GM10847 (cell line): ENCODE data around the gene ELOA.

Source experiments
- POLR2A ChIP-seq: IDR thresholded peaks from 2 replicates; pipeline ENCODE4 v1.6.1; 2011; ENCODE audit not compliant: insufficient read length; ENCODE audit errors: extremely low read depth

Gene ELOA, protein sequence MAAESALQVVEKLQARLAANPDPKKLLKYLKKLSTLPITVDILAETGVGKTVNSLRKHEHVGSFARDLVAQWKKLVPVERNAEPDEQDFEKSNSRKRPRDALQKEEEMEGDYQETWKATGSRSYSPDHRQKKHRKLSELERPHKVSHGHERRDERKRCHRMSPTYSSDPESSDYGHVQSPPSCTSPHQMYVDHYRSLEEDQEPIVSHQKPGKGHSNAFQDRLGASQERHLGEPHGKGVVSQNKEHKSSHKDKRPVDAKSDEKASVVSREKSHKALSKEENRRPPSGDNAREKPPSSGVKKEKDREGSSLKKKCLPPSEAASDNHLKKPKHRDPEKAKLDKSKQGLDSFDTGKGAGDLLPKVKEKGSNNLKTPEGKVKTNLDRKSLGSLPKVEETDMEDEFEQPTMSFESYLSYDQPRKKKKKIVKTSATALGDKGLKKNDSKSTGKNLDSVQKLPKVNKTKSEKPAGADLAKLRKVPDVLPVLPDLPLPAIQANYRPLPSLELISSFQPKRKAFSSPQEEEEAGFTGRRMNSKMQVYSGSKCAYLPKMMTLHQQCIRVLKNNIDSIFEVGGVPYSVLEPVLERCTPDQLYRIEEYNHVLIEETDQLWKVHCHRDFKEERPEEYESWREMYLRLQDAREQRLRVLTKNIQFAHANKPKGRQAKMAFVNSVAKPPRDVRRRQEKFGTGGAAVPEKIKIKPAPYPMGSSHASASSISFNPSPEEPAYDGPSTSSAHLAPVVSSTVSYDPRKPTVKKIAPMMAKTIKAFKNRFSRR

DNA sequence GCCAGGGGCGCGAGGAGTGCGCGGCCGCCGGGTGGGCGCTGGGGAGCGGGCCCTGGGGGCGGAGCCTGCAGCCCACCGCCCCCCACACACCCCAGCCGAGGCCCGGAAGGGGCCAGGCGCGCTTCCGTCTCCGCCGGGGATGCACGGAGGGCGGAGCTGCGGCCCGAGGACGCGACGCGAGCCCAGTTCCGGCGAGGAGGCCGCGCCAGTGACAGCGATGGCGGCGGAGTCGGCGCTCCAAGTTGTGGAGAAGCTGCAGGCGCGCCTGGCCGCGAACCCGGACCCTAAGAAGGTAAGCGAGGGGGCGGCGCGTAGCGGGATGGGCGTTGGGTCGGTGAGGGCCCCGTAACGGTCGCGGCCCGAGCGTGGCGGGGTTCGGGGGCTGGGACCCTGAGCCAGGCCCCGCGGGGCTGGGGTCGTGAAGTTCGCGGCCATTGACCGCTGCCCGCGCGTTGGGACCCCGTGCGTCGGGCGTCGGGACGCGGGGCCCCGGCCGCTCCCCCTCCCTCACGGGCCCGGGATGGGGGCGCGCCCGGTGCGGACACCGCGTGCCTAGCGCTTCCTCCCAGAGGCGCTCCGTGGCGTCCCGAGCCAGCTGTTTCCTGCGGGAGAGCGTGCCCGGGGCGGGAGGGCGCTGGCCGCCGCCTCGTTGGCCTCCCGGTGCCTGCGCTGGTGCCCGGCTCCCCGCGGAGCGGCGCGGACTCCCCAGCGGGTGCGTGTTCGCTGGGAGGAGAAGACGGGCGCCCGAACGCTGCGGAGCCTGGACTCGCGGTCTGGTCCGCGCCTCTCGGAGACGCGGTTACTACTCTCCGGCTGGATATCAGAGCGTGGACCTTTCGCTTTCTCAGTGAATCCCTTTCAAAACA is at the start of gene ELOA:
ELOA (plus strand) TSS at position 185 of the 866 bp plus-strand sequence; CDS start at position 218, 33 bp downstream.
- peak; percentile 88 for TF ChIP-seq POLR2A

DNA sequence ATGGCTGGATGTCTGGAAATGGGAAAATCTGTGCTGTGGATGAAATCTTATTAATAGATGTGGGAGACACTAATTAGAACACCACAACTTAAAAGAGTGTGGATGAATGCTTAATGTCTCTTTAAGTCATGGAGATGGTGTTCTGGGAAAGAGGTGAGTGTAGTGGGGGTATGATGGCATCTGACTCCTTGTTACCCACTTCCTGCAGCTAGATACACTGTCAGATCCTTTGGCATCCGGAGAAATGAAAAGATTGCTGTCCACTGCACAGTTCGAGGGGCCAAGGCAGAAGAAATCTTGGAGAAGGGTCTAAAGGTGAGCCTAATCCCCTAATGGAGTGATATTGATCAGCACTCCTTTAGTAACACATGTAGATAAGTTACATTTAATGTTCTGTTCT is 49.7 kb upstream of the ELOA start:
- no peak for TF ChIP-seq POLR2A

DNA sequence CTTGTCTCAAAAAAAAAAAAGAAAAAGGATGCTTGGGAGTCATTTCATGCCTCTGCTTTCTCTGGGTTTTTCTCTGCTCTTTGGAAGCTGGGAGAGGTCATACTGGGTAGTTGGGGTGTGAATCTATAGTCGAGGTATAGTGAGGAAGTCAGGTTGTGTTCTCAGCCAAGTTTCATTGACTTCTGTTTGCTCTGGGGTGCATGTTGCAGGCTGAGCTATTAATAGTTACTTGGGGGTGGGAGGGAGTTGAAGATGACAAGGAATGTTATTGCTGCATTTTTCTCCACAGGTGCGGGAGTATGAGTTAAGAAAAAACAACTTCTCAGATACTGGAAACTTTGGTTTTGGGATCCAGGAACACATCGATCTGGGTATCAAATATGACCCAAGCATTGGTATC is 48.9 kb upstream of the ELOA start:
- TF ChIP-seq POLR2A = no peak

DNA sequence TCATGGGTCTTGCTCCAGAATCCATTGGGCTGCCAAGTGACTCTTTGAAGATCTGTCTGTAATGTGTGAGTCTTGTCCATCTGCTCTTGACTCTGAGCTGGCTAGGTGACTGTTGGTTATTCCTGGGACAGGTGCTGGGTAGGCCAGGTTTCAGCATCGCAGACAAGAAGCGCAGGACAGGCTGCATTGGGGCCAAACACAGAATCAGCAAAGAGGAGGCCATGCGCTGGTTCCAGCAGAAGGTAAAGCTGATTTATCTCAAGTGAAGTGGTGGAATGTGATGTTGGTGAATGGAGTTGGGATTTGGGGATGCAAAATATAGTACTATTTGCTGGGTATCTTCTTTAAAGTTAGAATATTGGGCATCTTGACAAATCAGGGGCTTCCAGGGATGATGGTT is 47.6 kb upstream of the ELOA start:
- no peak for TF ChIP-seq POLR2A

DNA sequence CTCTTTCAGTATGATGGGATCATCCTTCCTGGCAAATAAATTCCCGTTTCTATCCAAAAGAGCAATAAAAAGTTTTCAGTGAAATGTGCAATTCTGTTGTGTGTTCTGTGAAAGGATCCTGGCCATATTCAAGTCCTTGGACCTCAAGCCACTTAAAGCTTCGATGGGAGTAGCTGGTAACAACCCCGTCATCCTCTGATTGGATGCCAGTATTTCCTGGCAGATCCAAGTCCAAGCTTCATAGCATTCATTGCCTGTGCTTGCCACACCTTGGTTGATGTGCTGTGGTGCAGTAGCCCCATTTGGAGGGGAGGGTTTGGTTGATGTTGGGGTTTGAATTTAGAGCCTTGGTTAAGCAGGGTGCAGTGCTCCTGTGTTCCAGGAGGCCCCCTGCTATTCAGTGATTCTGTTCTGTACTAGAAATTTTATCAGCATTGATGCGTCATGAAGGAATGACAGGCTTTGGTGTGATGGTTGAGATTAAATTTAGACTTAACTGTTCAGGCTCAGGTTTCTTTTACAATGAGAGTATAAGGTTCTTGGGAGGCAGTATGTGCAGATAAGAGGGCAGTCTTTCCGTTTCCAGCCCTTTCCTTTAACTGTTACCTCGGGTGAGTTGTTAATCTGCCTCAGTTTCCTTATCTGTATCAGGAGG is 46.8 kb upstream of the ELOA start:
- TF ChIP-seq POLR2A = no peak

DNA sequence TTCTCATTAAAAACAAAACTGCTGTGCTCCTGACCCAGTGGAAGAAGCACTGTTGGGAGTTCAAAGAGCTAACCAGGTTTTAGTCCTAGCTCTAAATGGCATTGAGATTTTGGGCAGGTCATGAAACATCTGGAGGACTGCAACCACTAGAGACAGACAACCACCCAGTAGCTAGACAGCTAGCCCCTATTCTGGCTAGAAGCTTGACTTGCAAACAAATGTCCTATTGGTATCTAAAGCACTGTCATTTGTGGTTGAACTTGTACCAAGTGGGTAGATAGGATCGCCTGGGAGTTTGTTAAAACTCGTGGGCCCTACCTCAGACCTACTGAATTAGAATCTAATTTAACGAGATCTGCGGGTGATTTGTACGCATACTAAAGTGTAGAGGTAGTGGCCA is 44.8 kb upstream of the ELOA start:
- no peak for TF ChIP-seq POLR2A

DNA sequence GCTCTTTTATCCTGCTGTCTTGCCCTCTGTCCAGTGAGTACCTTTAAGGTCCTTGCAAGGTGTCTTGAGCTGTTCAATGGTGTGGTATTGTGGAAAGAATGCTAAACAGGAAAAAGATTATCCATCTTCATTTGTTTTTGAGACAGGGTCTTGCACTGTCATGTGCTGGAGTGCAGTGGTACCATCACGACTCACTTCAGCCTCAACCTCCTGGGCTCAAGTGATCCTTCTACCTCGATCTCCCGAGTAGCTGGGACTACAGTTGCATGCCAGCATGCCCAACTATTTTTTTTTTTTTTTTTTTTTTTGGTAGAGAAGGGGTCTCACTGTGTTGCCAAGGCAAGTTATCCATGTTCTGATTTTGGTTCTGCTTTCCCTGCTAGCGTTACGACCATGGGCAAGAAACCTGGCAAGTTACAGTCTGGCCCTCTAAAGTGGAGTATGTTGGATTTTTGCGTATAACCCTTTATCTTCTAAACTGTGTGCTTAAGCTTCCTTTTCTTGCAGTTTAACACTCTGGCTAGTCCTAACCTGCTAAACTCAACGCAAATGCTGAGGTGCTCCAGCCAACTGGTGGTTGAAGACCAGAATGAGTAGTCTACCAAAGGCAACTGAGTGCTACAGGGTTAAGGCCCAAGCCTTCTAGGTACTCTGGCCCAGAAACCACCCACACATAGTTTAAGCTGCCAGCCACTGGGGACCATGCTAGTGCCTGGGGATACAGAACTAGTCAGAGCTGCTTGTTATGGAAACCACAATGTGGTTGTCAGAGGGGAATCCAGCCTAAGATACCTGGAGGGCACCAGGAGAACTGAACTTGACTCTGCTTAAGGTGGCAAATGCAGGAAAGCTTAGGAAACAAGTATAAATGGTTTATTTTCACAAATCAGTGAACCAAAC is 43.7 kb upstream of the ELOA start:
- TF ChIP-seq POLR2A = no peak

DNA sequence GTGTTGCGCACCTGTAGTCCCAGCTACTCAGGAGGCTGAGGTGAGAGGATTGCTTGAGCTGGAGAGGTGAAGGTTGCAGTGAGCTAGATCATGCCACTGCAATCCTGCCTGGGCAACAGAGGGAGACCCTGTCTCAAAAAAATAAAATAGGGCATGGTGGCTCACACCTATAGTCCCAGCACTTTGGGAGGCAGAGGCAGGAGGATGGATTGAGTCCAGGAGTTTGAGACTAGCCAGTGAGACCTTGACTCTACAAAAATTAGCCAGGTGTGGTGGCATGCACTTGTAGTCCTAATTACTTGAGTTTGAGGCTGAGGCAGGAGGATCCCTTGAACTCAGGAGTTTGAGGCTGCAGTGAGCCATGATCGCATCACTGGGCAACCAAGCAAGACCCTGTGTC is 42.0 kb upstream of the ELOA start:
- TF ChIP-seq POLR2A = no peak

DNA sequence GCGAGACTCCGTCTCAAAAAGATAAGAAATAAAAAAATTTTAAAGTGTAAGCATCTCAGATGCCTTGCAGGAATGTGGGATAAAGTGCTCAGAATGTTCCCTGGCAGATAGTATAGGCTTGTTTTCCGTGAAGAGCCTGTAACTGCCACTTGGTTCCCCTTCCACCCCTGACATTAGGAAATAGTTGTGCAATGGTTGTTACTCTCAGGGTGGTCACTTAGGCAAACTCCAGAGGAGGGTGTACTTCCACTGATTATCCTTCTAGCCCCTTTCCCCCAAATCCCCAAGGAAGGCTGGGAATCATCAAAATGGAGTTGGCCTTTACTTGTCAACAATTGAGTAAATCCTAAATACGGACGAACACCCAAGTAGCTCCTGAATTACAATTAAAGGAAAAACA is 41.3 kb upstream of the ELOA start:
- TF ChIP-seq POLR2A = no peak

DNA sequence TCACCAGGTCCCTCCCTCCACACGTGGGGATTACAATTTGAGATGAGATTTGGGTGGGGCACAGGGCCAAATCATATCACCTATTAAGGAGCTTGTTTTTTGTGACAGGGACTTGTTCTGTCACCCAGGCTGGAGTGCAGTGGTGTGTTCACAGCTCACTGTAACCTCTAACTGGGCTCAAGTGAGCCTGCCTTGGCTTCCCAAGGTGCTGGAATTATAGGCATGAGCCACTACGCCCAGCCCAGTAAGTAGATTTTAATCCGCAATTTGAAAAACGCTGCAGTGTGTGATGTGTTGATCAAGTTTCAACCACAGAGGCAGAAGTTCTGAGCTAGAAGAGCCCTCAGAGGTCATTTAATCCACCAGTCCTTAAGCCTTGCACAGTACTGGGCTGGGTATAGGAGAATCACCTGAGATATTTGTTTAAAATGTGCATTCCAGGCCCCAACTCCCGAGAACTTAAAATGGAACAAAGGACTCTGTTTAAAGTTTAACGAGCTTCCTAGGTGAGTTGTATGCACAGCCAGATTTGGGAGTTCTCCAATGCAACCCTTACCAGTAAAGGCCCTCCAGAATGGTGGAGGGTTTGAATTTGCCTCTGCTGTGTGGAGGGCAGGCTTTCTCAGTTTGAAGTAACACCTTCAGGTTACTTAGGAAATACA is 38.3 kb upstream of the ELOA start:
- no peak for TF ChIP-seq POLR2A

DNA sequence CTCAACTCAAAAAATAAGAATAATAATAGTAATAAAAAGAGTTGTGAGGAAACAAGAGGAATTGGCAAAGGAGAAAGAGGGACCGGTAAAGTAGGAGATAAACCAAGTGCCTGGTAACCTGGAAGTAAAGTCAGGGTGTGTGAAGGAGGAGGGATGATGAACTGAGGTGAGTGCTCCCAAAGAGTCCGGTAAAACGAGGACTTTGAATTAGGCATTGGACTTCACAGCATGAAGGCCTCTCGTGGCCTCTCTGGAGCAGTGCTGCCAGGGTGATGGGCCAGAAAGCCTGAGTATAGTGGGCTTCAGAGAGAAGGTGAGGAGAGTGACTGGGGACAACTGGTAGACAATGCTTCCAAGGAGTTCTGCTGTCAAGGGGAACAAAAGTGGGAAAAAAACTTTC is 34.0 kb upstream of the ELOA start:
- TF ChIP-seq POLR2A = no peak

DNA sequence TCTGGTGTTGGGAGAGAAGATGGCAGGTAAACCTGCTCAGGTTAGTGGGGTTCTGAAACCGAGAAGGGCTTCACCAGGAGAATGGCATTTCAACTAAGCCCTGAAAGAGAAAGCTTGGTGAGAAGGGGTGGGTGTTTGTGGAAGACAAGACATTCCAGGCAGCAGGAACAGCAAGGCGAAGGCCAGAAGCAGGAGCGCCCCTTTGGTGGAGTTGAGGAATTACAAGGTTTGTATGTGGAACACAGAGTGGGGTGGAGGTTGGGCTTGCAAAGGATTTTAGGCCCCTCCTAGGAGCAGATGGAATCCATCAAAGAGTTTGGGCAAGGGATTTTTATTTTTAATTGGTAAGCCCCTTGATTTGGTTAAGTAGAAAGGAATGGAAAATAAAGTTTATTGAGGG is 24.8 kb upstream of the ELOA start:
- no peak for TF ChIP-seq POLR2A

DNA sequence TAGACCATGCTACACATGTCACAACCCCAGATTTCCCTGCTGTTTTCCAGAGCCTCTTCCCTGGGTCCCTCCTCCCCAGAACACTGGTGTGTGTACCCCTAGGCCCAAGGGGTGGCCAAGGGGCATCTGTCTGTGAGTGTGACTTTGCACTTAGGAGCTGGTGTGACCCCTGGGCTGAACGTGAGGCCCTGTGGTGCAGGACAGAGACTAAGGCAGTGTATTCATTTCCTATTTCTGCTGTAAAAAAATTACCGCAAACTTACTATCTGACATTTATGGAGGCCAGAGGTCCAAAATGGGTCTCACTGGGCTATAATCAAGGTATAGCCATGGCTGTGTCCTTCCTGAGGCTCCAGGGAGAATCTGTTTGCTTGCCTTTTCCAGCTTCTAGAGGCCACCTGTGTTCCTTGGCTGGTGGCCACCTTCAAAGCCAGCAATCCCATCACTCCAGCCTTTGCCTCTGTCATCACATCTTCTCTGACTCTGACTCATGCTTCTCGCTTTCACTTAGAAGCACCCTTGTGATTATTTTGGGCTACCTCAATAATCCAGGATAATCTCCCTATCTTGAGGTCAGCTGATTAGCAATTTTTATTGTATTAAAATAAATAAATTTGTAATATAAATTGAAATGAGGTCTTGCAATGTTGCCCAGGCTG is 24.0 kb upstream of the ELOA start:
- TF ChIP-seq POLR2A = no peak

DNA sequence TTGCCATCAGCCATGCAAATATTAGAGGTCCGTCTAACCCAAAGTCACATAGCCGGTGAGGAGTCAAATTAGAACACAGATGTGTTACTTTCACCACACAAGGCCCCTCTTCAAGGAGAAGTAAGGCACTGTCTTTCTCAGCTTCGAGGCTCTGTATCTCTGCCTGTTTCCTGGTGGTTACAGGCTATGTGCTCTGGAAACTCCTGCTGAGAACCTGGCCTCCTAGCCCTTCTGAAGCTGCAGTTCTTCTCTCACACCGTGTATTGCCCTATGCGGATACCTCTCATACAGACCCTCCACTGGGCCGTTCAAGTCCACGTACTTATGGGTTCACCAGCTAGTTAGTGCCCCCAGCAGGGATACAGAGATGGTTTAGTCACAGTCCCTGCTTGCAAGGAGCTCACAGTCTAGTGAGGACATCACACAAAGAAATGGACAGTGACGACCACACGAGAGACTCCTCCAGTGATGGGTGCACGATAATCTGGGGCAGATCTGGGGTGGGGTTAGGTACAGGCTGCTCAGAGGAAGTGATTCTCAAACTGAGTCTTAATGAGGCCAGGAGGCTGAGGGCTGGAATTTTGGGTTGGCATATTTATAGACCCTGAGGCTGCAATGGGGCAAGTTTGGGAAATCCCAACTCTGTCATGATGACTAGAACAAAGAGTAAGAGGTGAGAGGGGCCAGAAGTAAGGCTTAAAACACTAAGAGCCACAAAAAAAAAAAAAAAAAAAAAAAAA is 22.8 kb upstream of the ELOA start:
- TF ChIP-seq POLR2A = no peak
